HCT116 (cell line): Measurements from ENCODE around the gene KNDC1. TPM values are rescaled to one million over a fixed set of nuclear protein-coding genes. Genes with fewer than 3 reads are reported as not detected.

ENCODE experiments used
- ATAC-seq: fragments of 200-7000 bp; cut with Tn5 transposase; 2 replicates; pipeline ENCODE4 v1.9.1; 2020; ENCODE audit warnings: mild to moderate bottlenecking, moderate library complexity
- BruUV-seq: library from RNA; stranded (reverse); fragments of 400-500 nt; replicated peaks from 2 replicates; lab custom pipeline; 2021; lab: Mats Ljungman, UMichigan
- CTCF ChIA-PET: fragments of 300-600 bp; sonication (Branson Sonifier 250); formaldehyde crosslinking; loops from one replicate; lab custom pipeline; 2021; ENCODE audit warnings: antibody characterized with exemption; lab: Charles Lee
- POLR2A ChIA-PET: fragments of 300-600, 350-600 bp; sonication (Branson Sonifier 250); formaldehyde crosslinking; loops from one replicate; lab custom pipeline; 2021; ENCODE audit warnings: antibody characterized with exemption; lab: Charles Lee
- RAD21 ChIA-PET, 2 experiments: fragments of 300-600 bp; sonication (Branson Sonifier 250); formaldehyde crosslinking; loops; one replicate each; lab custom pipeline; 2023; ENCODE audit warnings: low total read pairs in 2 of 2; ENCODE audit not compliant: uncharacterized antibody in 2 of 2, unreplicated experiment in 2 of 2, low non-redundant PET in 1 of 2; lab: Charles Lee
- DNase-seq: peaks from one replicate; pipeline ENCODE4 v3.0.0-alpha.2; 2010; ENCODE audit warnings: low read depth, low spot score
- H2AFZ ChIP-seq: fragments of 200-600 bp; shearing (Covaris generic), sonication (generic); 2 replicates; pipeline ENCODE4 v1.6.1; 2017; ENCODE audit warnings: low read depth, mixed run types, mixed read lengths, antibody characterized with exemption, low read length; ENCODE audit not compliant: poor library complexity, severe bottlenecking
- H3K27ac ChIP-seq: 2 replicates; pipeline ENCODE4 v1.5.1; 2012; ENCODE audit warnings: low read depth, low read length
- H3K27me3 ChIP-seq: fragments of 200-600 bp; sonication (generic); 2 replicates; pipeline ENCODE4 v1.6.1; 2016; ENCODE audit warnings: mixed run types, low read length, mixed read lengths; ENCODE audit not compliant: insufficient read depth
- H3K36me3 ChIP-seq, 2 experiments: fragments of 200-500 bp in 1 of 2; fragments of 200-600 bp in 1 of 2; sonication (Bioruptor generic) in 1 of 2; sonication (generic) in 1 of 2; 2 replicates each; pipeline versions ENCODE4 v1.5.1 to v1.6.1; 2014 to 2016; ENCODE audit warnings: low read length in 2 of 2, inconsistent platforms in 1 of 2, mixed read lengths in 1 of 2, mixed run types in 1 of 2; ENCODE audit not compliant: insufficient read depth in 2 of 2, control insufficient read depth in 1 of 2
- H3K4me1 ChIP-seq, 2 experiments: fragments of 200-600 bp in 1 of 2; sonication (generic) in 1 of 2; 2 replicates each; pipeline versions ENCODE4 v1.5.1 to v1.6.1; 2012 to 2017; ENCODE audit warnings: low read length in 2 of 2, inconsistent platforms in 1 of 2, mild to moderate bottlenecking in 1 of 2, mixed read lengths in 1 of 2, mixed run types in 1 of 2, moderate library complexity in 1 of 2; ENCODE audit not compliant: insufficient read depth in 2 of 2, control insufficient read depth in 1 of 2
- H3K4me2 ChIP-seq: fragments of 200-600 bp; sonication (generic); 2 replicates; pipeline ENCODE4 v1.6.1; 2017; ENCODE audit warnings: mixed run types, low read length, mixed read lengths
- H3K4me3 ChIP-seq, 2 experiments: fragments of 200-600 bp in 1 of 2; sonication (generic) in 1 of 2; replicated peaks in 1 of 2; 2 replicates each; pipeline ENCODE4 v1.5.1; 2011 to 2016; ENCODE audit warnings: low read length in 2 of 2, control low read depth in 1 of 2, low read depth in 1 of 2, mild to moderate bottlenecking in 1 of 2, mixed read lengths in 1 of 2, mixed run types in 1 of 2
- H3K79me2 ChIP-seq: fragments of 200-600 bp; sonication (generic); 2 replicates; pipeline ENCODE4 v1.6.1; 2017; ENCODE audit warnings: mild to moderate bottlenecking, mixed run types, low read length, moderate library complexity, mixed read lengths; ENCODE audit not compliant: insufficient read depth
- H3K9ac ChIP-seq: fragments of 200-600 bp; sonication (generic); 2 replicates; pipeline ENCODE4 v1.6.1; 2016; ENCODE audit warnings: low read length, mixed read lengths
- H3K9me2 ChIP-seq: fragments of 200-600 bp; sonication (generic), shearing (Covaris generic); 2 replicates; pipeline ENCODE4 v1.6.1; 2017; ENCODE audit warnings: mixed run types, mild to moderate bottlenecking, moderate library complexity; ENCODE audit not compliant: insufficient read depth
- H3K9me3 ChIP-seq, 2 experiments: fragments of 200-500 bp in 1 of 2; fragments of 200-600 bp in 1 of 2; sonication (Bioruptor generic) in 1 of 2; sonication (generic) in 1 of 2; 2 replicates each; pipeline ENCODE4 v1.6.1; 2014 to 2017; ENCODE audit warnings: low read length in 2 of 2, mixed read lengths in 2 of 2, inconsistent platforms in 1 of 2, low read depth in 1 of 2, mild to moderate bottlenecking in 1 of 2, mixed run types in 1 of 2, moderate library complexity in 1 of 2; ENCODE audit not compliant: control insufficient read depth in 1 of 2, insufficient read depth in 1 of 2
- H4K20me1 ChIP-seq: fragments of 200-600 bp; sonication (generic), shearing (Covaris generic); 2 replicates; pipeline ENCODE4 v1.6.1; 2017; ENCODE audit warnings: mixed run types, mild to moderate bottlenecking, moderate library complexity; ENCODE audit not compliant: insufficient read depth
- CEBPB ChIP-seq: IDR thresholded peaks from 2 replicates; pipeline ENCODE4 v1.6.1; 2012; ENCODE audit warnings: low read depth
- CTCF ChIP-seq, 3 experiments: fragments of 200-600 bp in 1 of 3; sonication (generic) in 1 of 3; IDR thresholded peaks in 2 of 3; conservative IDR thresholded peaks in 1 of 3; 2 replicates each; pipeline ENCODE4 v1.5.1; 2012 to 2017; ENCODE audit warnings: low read depth in 2 of 3, low read length in 2 of 3, antibody characterized with exemption in 1 of 3, borderline replicate concordance in 1 of 3, control low read depth in 1 of 3, mild to moderate bottlenecking in 1 of 3, mixed read lengths in 1 of 3, mixed run types in 1 of 3, moderate library complexity in 1 of 3; ENCODE audit not compliant: insufficient read depth in 1 of 3
- ELF1 ChIP-seq: IDR thresholded peaks from 2 replicates; pipeline ENCODE4 v1.6.1; 2012; ENCODE audit warnings: low read depth, borderline replicate concordance
- FOSL1 ChIP-seq: IDR thresholded peaks from 2 replicates; pipeline ENCODE4 v1.6.1; 2012; ENCODE audit warnings: low read depth
- JUND ChIP-seq: IDR thresholded peaks from 2 replicates; pipeline ENCODE4 v1.6.1; 2012
- POLR2A ChIP-seq: IDR thresholded peaks from 2 replicates; pipeline ENCODE4 v1.7.0; 2011; ENCODE audit warnings: borderline replicate concordance; ENCODE audit not compliant: insufficient read depth, insufficient read length; ENCODE audit errors: extremely low read depth
- POLR2AphosphoS5 ChIP-seq: IDR thresholded peaks from 2 replicates; pipeline ENCODE4 v1.6.1; 2011; ENCODE audit warnings: mild to moderate bottlenecking, low read depth, low read length, moderate library complexity
- SRF ChIP-seq: IDR thresholded peaks from 2 replicates; pipeline ENCODE4 v1.6.1; 2012; ENCODE audit warnings: low read depth
- TCF7L2 ChIP-seq: IDR thresholded peaks from 2 replicates; pipeline ENCODE4 v1.7.0; 2011; ENCODE audit warnings: borderline replicate concordance, inconsistent platforms; ENCODE audit not compliant: insufficient read depth, insufficient read length; ENCODE audit errors: extremely low read depth
- YY1 ChIP-seq: IDR thresholded peaks from 2 replicates; pipeline ENCODE4 v1.6.1; 2011; ENCODE audit warnings: low read length, low read depth, moderate library complexity, mild to moderate bottlenecking; ENCODE audit not compliant: insufficient replicate concordance; ENCODE audit errors: extremely low read depth
- ZFX ChIP-seq: fragments of 450-650 bp; IDR thresholded peaks from 2 replicates; pipeline ENCODE4 v1.6.1; 2017
- ZNF274 ChIP-seq: fragments of 200-500 bp; sonication (Bioruptor generic); IDR thresholded peaks from 2 replicates; pipeline ENCODE4 v1.6.1; 2014; ENCODE audit warnings: mild to moderate bottlenecking, low read depth, low read length, inconsistent platforms
- intact Hi-C: fragments of 100-400 bp; cut with micrococcal nuclease; formaldehyde crosslinking; loops from 2 replicates; pipeline ENCODE4 v1.10.0; 2022
- total RNA-seq: library from RNA; stranded (reverse); gene quantifications from one replicate; pipeline ENCODE4 v1.2.1, GENCODE V29; 2021; ENCODE audit not compliant: unreplicated experiment
- TF ChIP-seq, protein P1 (sequence below): IDR thresholded peaks from 2 replicates; pipeline ENCODE4 v1.6.1; 2012
- TF ChIP-seq, protein P2 (sequence below): IDR thresholded peaks from 2 replicates; pipeline ENCODE4 v1.6.1; 2012
- TF ChIP-seq, protein P3 (sequence below): IDR thresholded peaks from 2 replicates; pipeline ENCODE4 v1.6.1; 2012; ENCODE audit warnings: low read depth

Gene KNDC1
- total RNA-seq, 1 experiment from 2014 or later: 3.6 TPM

GRCh38 chr10:133117036-133117687, 42.9 kb upstream of the KNDC1 start (continued):
- TF ChIP-seq FOSL1 (no peak), ZNF274 (no peak), YY1 (no peak), CEBPB (no peak), TCF7L2 (no peak)
- TF ChIP-seq, protein P1, sequence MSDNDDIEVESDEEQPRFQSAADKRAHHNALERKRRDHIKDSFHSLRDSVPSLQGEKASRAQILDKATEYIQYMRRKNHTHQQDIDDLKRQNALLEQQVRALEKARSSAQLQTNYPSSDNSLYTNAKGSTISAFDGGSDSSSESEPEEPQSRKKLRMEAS: no peak

GRCh38 chr10:133117688-133118071, 42.3 kb upstream of the KNDC1 start:
- H3K9me3 ChIP-seq: no peaks in the 10 kb centered on the region; a peak in 1 of 4 replicates
- no peaks in the 10 kb centered on the region for H3K9me2 ChIP-seq
- no peaks in the 10 kb centered on the region for H3K79me2 ChIP-seq
- no peaks in the 10 kb centered on the region for H4K20me1 ChIP-seq
- BruUV-seq: no TSS peak
- H3K4me3 ChIP-seq: no peak overlapping the region
- intact Hi-C loops: no loop called here
- no peak overlapping the region for H3K9ac ChIP-seq
- RAD21 ChIA-PET: no interaction called here
- H2AFZ ChIP-seq: no peak overlapping the region
- H3K4me1 ChIP-seq: no peaks in the 10 kb centered on the region
- no peak overlapping the region for H3K27ac ChIP-seq
- H3K36me3 ChIP-seq: no peaks in the 10 kb centered on the region
- no peak overlapping the region for H3K4me2 ChIP-seq
- no peak for ATAC-seq
- POLR2A ChIA-PET: no interaction called here
- H3K27me3 ChIP-seq: no peaks in the 10 kb centered on the region
- TF ChIP-seq CEBPB (no peak), SRF (no peak), JUND (no peak), POLR2AphosphoS5 (no peak), ZFX (no peak), ELF1 (no peak), CTCF (IDR thresholded peaks at IDR 0.05 in 2 of 3, conservative IDR thresholded peaks at IDR 0.05 in 1 of 3; ENCODE audit: borderline replicate concordance in 1 of 3, insufficient read depth in 1 of 3, low read depth in 2 of 3, low read length in 2 of 3) (no peak), YY1 (no peak), POLR2A (no peak)
- TF ChIP-seq, protein P1: no peak
- TF ChIP-seq, protein P2, sequence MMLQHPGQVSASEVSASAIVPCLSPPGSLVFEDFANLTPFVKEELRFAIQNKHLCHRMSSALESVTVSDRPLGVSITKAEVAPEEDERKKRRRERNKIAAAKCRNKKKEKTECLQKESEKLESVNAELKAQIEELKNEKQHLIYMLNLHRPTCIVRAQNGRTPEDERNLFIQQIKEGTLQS: no peak
- TF ChIP-seq, protein P3, sequence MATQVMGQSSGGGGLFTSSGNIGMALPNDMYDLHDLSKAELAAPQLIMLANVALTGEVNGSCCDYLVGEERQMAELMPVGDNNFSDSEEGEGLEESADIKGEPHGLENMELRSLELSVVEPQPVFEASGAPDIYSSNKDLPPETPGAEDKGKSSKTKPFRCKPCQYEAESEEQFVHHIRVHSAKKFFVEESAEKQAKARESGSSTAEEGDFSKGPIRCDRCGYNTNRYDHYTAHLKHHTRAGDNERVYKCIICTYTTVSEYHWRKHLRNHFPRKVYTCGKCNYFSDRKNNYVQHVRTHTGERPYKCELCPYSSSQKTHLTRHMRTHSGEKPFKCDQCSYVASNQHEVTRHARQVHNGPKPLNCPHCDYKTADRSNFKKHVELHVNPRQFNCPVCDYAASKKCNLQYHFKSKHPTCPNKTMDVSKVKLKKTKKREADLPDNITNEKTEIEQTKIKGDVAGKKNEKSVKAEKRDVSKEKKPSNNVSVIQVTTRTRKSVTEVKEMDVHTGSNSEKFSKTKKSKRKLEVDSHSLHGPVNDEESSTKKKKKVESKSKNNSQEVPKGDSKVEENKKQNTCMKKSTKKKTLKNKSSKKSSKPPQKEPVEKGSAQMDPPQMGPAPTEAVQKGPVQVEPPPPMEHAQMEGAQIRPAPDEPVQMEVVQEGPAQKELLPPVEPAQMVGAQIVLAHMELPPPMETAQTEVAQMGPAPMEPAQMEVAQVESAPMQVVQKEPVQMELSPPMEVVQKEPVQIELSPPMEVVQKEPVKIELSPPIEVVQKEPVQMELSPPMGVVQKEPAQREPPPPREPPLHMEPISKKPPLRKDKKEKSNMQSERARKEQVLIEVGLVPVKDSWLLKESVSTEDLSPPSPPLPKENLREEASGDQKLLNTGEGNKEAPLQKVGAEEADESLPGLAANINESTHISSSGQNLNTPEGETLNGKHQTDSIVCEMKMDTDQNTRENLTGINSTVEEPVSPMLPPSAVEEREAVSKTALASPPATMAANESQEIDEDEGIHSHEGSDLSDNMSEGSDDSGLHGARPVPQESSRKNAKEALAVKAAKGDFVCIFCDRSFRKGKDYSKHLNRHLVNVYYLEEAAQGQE: no peak
- no peak for DNase-seq
- CTCF ChIA-PET: no interaction called here
